ENCODE data around the gene PLXNA2. TPM values are rescaled to one million over a fixed set of nuclear protein-coding genes. Genes with fewer than 3 reads are reported as not detected.

PLXNA2 gene
- total and polyA plus RNA-seq, 5 donors from 2014 or later, result 0.02 to 0.62 (median 0.16) TPM; not detected in 2

GRCh38 chr1:208169081-208169879 lies 74.9 kb downstream of the PLXNA2 start:
- peaks cover 0 to 2% (median 0%) of the 10 kb centered on the region in 4 donors for H3K4me1 Mint-ChIP-seq
- ATAC-seq (ENCODE audit: low read depth in 2 of 2) (no peak), DNase-seq (no peak)
- Histone ChIP-seq H3K27ac (ENCODE audit: insufficient read depth, low read length, poor library complexity, severe bottlenecking) (no peak overlapping the region), H3K27me3 (ENCODE audit: control insufficient read depth, insufficient read depth, low read length) (peaks cover 1% of the 10 kb centered on the region), H3K4me1 (ENCODE audit: control insufficient read depth, insufficient read depth, low read length, poor library complexity, severe bottlenecking) (no peaks in the 10 kb centered on the region), H3K36me3 (ENCODE audit: control insufficient read depth, insufficient read depth, low read length) (no peaks in the 10 kb centered on the region), H3K9me3 (ENCODE audit: control insufficient read depth in 2 of 2, low read length in 2 of 2) (no peaks in the 10 kb centered on the region), H3K4me3 (ENCODE audit: low read depth, low read length) (no peak overlapping the region)
- peaks cover 11% of the 10 kb centered on the region for H3K27me3 Mint-ChIP-seq
- H3K36me3 Mint-ChIP-seq, result no peaks in the 10 kb centered on the region
- peak overlapping the region in 1 of 3 donors; percentile 53 for H3K27ac Mint-ChIP-seq
- no peak overlapping the region for H3K4me3 Mint-ChIP-seq
- H3K9me3 Mint-ChIP-seq, result no peaks in the 10 kb centered on the region

DNA sequence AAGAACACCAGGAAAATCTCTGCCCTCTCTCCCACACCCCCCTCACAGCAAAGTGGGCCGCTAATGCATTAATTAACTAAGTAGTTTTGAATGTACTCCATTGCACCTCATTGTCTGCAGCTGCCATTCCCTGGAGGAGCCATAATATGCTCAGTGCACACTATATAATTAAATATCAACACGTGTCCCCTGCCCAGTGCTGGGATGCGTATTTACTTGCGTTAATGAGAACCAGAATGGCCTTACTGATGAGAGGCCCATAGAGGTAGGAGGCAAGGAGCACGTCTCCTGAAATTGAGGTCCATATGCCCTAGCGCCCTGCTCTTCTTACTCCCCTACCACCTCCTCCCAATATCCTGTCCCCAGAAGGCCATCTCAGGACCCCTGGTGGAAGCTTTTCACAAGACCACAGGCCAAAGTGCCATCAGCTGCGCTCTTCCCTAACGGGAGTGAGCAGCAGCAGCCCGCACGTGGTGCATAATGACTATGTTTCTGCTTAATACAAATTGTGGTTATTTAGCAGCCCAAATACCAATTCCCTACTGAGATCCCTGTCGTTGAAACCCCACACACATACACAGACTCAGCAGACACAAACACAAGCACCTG lies 76.8 kb downstream of the PLXNA2 start:
- H3K27me3 Mint-ChIP-seq, result peaks cover 11% of the 10 kb centered on the region
- Histone ChIP-seq H3K4me3 (ENCODE audit: low read depth, low read length) (no peak overlapping the region), H3K36me3 (ENCODE audit: control insufficient read depth, insufficient read depth, low read length) (no peaks in the 10 kb centered on the region), H3K27me3 (ENCODE audit: control insufficient read depth, insufficient read depth, low read length) (peaks cover 1% of the 10 kb centered on the region), H3K9me3 (ENCODE audit: control insufficient read depth in 2 of 2, low read length in 2 of 2) (no peaks in the 10 kb centered on the region), H3K4me1 (ENCODE audit: control insufficient read depth, insufficient read depth, low read length, poor library complexity, severe bottlenecking) (no peaks in the 10 kb centered on the region), H3K27ac (ENCODE audit: insufficient read depth, low read length, poor library complexity, severe bottlenecking) (no peak overlapping the region)
- DNase-seq (no peak), ATAC-seq (ENCODE audit: low read depth in 2 of 2) (no peak)
- no peaks in the 10 kb centered on the region for H3K9me3 Mint-ChIP-seq
- H3K4me1 Mint-ChIP-seq, result peaks cover 0 to 2% (median 0%) of the 10 kb centered on the region in 4 donors
- no peak overlapping the region for H3K4me3 Mint-ChIP-seq
- no peaks in the 10 kb centered on the region for H3K36me3 Mint-ChIP-seq
- no peak overlapping the region for H3K27ac Mint-ChIP-seq

DNA sequence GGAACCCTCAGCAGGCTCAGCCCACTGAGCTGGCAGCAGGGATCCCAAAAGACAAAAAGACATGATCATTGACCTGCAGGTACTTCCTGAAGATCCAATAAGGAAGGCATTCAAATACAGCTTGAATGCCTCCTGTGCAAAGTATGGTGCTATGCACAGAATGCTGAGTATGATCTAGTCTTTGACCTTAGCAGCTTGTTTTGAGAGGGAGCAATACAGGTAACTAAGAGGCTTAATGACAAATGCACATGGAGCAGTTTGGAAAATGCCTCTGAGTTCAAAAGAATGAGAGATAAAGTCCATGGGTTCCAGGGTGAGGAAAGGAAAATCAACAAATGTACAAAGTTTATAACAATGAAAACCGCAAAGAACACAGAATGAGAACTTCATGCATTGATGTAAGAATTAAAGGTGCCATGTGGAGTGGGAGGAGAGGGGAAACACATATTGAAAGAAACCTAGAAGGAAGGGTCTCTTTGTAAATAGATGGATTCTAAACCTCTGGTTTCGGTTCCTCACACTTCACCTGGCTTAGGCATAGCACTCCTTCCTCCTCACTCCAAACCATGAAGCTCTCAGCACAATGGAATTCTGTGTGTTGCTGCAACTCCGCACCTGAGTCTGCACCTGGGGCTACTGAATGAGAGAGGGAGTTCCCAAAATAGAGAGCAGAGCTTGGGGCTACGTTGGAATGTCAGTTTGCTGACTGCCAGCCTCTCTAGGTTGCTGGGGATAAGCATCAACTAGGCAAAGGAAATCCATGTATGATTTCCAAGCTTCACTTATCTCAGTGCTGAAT lies 77.6 kb downstream of the PLXNA2 start:
- H3K27me3 Mint-ChIP-seq, result peaks cover 11% of the 10 kb centered on the region
- ATAC-seq (ENCODE audit: low read depth in 2 of 2), result no peak
- no peak overlapping the region for H3K4me3 ChIP-seq (ENCODE audit: low read depth, low read length)
- no peaks in the 10 kb centered on the region for H3K36me3 ChIP-seq (ENCODE audit: control insufficient read depth, insufficient read depth, low read length)
- H3K4me3 Mint-ChIP-seq, result peak overlapping the region in 1 of 4 donors; percentile 45
- H3K4me1 Mint-ChIP-seq, result no peaks in the 10 kb centered on the region
- H3K9me3 ChIP-seq (ENCODE audit: control insufficient read depth in 2 of 2, low read length in 2 of 2), result no peaks in the 10 kb centered on the region
- DNase-seq, result no peak
- H3K27me3 ChIP-seq (ENCODE audit: control insufficient read depth, insufficient read depth, low read length), result peaks cover 3% of the 10 kb centered on the region
- no peaks in the 10 kb centered on the region for H3K4me1 ChIP-seq (ENCODE audit: control insufficient read depth, insufficient read depth, low read length, poor library complexity, severe bottlenecking)
- no peak overlapping the region for H3K27ac ChIP-seq (ENCODE audit: insufficient read depth, low read length, poor library complexity, severe bottlenecking)
- no peaks in the 10 kb centered on the region for H3K9me3 Mint-ChIP-seq
- no peak overlapping the region for H3K27ac Mint-ChIP-seq
- H3K36me3 Mint-ChIP-seq, result no peaks in the 10 kb centered on the region

GRCh38 chr1:208165659-208166058 lies 78.5 kb downstream of the PLXNA2 start:
- H3K36me3 Mint-ChIP-seq, result no peaks in the 10 kb centered on the region
- DNase-seq (no peak), ATAC-seq (ENCODE audit: low read depth in 2 of 2) (no peak)
- H3K4me3 Mint-ChIP-seq, result no peak overlapping the region
- H3K27me3 Mint-ChIP-seq, result peaks cover 11% of the 10 kb centered on the region
- Histone ChIP-seq H3K27me3 (ENCODE audit: control insufficient read depth, insufficient read depth, low read length) (peaks cover 3% of the 10 kb centered on the region), H3K4me1 (ENCODE audit: control insufficient read depth, insufficient read depth, low read length, poor library complexity, severe bottlenecking) (no peaks in the 10 kb centered on the region), H3K27ac (ENCODE audit: insufficient read depth, low read length, poor library complexity, severe bottlenecking) (no peak overlapping the region), H3K36me3 (ENCODE audit: control insufficient read depth, insufficient read depth, low read length) (no peaks in the 10 kb centered on the region), H3K9me3 (ENCODE audit: control insufficient read depth in 2 of 2, low read length in 2 of 2) (no peaks in the 10 kb centered on the region), H3K4me3 (ENCODE audit: low read depth, low read length) (no peak overlapping the region)
- no peaks in the 10 kb centered on the region for H3K4me1 Mint-ChIP-seq
- H3K9me3 Mint-ChIP-seq, result no peaks in the 10 kb centered on the region
- no peak overlapping the region for H3K27ac Mint-ChIP-seq

DNA sequence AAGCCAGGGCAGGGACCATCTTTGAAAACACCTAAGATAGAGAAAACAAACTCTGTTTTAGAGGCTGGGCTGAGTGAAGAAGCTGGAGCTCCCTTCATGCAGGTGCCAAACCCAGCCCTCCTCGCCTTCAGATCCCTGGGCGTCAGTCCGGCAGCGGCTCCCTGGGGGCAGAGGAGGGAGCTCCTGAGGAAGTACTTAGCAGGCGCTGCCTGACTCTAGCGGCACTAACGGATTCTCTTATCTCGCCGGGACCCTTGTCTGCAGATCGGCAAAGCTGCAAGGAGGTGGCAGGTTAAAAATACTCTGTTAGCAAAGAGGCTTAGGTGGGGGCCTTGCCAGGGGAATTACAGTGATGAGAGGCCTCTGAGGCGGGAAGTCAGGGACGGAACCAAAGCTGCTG lies 79.6 kb downstream of the PLXNA2 start:
- H3K9me3 Mint-ChIP-seq, result no peaks in the 10 kb centered on the region
- H3K4me3 Mint-ChIP-seq, result no peak overlapping the region
- no peaks in the 10 kb centered on the region for H3K9me3 ChIP-seq (ENCODE audit: control insufficient read depth in 2 of 2, low read length in 2 of 2)
- peaks cover 3% of the 10 kb centered on the region for H3K27me3 ChIP-seq (ENCODE audit: control insufficient read depth, insufficient read depth, low read length)
- H3K36me3 ChIP-seq (ENCODE audit: control insufficient read depth, insufficient read depth, low read length), result no peaks in the 10 kb centered on the region
- H3K4me3 ChIP-seq (ENCODE audit: low read depth, low read length), result no peak overlapping the region
- ATAC-seq (ENCODE audit: low read depth in 2 of 2) (no peak), DNase-seq (no peak)
- H3K27ac ChIP-seq (ENCODE audit: insufficient read depth, low read length, poor library complexity, severe bottlenecking), result no peak overlapping the region
- no peak overlapping the region for H3K27ac Mint-ChIP-seq
- no peaks in the 10 kb centered on the region for H3K36me3 Mint-ChIP-seq
- H3K27me3 Mint-ChIP-seq, result peaks cover 11% of the 10 kb centered on the region
- no peaks in the 10 kb centered on the region for H3K4me1 Mint-ChIP-seq
- H3K4me1 ChIP-seq (ENCODE audit: control insufficient read depth, insufficient read depth, low read length, poor library complexity, severe bottlenecking), result no peaks in the 10 kb centered on the region

DNA sequence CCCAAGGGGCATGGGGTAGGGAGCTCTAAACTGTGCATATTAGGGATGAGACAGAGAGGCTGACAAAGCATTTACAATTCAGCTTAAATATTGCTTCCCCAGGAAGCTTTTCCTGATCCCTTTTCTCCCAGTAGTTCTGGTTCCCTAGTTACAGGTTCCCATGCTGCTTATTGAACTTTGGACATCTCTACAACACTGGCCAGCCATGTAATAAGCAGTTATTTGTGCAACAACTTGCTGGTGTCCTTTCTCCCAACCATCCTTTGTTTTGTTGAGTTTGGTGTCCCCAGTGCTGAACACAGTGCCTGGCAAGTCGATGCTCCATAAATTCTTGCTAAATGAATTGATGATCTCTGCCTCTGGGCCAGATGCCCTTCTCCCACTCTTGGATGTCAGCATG lies 80.6 kb downstream of the PLXNA2 start:
- Mint-ChIP-seq H3K4me3 (no peak overlapping the region), H3K4me1 (no peaks in the 10 kb centered on the region), H3K27me3 (peaks cover 11% of the 10 kb centered on the region), H3K9me3 (no peaks in the 10 kb centered on the region), H3K27ac (no peak overlapping the region), H3K36me3 (no peaks in the 10 kb centered on the region)
- H3K36me3 ChIP-seq (ENCODE audit: control insufficient read depth, insufficient read depth, low read length), result no peaks in the 10 kb centered on the region
- no peak for ATAC-seq (ENCODE audit: low read depth in 2 of 2)
- no peak overlapping the region for H3K4me3 ChIP-seq (ENCODE audit: low read depth, low read length)
- no peak overlapping the region for H3K27ac ChIP-seq (ENCODE audit: insufficient read depth, low read length, poor library complexity, severe bottlenecking)
- no peak for DNase-seq
- H3K27me3 ChIP-seq (ENCODE audit: control insufficient read depth, insufficient read depth, low read length), result peaks cover 3% of the 10 kb centered on the region
- H3K9me3 ChIP-seq (ENCODE audit: control insufficient read depth in 2 of 2, low read length in 2 of 2), result no peaks in the 10 kb centered on the region
- H3K4me1 ChIP-seq (ENCODE audit: control insufficient read depth, insufficient read depth, low read length, poor library complexity, severe bottlenecking), result no peaks in the 10 kb centered on the region

GRCh38 chr1:208162903-208163302 lies 81.3 kb downstream of the PLXNA2 start:
- Histone ChIP-seq H3K36me3 (ENCODE audit: control insufficient read depth, insufficient read depth, low read length) (no peaks in the 10 kb centered on the region), H3K4me3 (ENCODE audit: low read depth, low read length) (no peak overlapping the region), H3K9me3 (ENCODE audit: control insufficient read depth in 2 of 2, low read length in 2 of 2) (no peaks in the 10 kb centered on the region), H3K27ac (ENCODE audit: insufficient read depth, low read length, poor library complexity, severe bottlenecking) (no peak overlapping the region), H3K4me1 (ENCODE audit: control insufficient read depth, insufficient read depth, low read length, poor library complexity, severe bottlenecking) (no peaks in the 10 kb centered on the region), H3K27me3 (ENCODE audit: control insufficient read depth, insufficient read depth, low read length) (peaks cover 3% of the 10 kb centered on the region)
- H3K4me3 Mint-ChIP-seq, result no peak overlapping the region
- H3K9me3 Mint-ChIP-seq, result no peaks in the 10 kb centered on the region
- peaks cover 17% of the 10 kb centered on the region for H3K27me3 Mint-ChIP-seq
- no peak overlapping the region for H3K27ac Mint-ChIP-seq
- ATAC-seq (ENCODE audit: low read depth in 2 of 2), result no peak
- DNase-seq, result no peak
- no peaks in the 10 kb centered on the region for H3K36me3 Mint-ChIP-seq
- no peaks in the 10 kb centered on the region for H3K4me1 Mint-ChIP-seq

Data from CD4-positive, CD25-positive, alpha-beta regulatory T cell (primary cell).